NCI-H187 treated with DMSO at 0.1 percent for 48 hours (cell line): ENCODE measurements around the gene SSU72.
"Not testable (repeated sequence)": the region's sequence is repeated elsewhere in the genome, so short reads cannot be mapped to it uniquely, and the experiment has no call there.

ENCODE experiments used
- DNase-seq: peaks from one replicate; lab custom pipeline; 2025; lab: John Stamatoyannopoulos, UW

Gene SSU72

DNA sequence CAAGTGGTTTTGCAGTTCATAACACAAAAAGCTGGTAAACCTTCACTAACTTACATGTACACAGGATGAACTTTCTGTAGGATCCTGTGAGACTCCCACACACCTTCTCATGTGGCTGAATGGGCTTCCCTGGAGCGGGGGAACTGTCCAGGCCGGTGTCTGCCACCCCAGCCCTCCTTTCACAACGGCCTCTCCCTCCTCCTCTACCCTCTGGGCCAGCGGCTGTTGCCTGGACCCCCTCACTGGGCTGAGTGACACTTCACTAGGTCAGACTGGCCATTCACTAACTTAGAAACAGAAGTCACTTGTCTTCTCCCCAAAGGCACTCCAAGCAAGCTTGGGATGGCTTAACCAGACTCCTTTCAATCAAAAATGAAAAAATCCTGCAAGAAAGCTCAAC lies 16.1 kb downstream of the SSU72 start:
- DNase-seq, result no peak

DNA sequence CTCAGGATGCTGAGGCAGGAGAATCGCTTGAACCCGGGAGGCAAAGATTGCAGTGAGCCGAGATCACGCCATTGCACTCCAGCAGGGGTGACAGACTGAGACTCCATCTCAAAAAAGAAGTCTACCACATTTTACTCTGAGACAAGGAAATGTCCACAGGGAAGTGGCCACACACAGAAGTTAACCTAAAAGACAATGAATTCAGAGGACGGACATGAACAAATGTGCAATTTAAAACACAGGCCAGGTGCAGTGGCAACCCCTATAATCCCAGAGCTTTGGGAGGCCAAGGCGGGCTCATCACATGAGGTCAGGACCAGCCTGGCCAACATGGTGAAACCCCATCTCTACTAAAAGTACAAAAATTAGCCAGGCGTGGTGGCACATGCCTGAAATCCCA lies 17.0 kb downstream of the SSU72 start:
- not testable (repeated sequence) for DNase-seq

DNA sequence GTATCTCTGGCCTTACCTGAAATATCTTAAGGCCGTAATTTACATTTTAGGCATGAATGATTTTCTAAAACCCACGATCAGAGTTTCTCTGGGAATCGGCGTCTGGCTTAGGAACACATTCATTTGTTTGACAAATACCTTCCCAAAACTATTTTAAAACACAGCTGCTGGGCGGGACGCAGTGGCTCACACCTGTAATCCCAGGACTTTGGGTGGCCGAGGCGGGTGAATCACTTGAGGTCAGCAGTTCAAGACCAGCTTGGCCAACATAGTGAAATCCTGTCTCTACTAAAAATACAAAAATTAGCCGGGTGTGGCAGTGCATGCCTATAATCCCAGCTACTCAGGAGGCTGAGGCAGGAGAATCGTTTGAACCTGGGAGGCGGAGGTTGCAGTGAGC lies 17.7 kb downstream of the SSU72 start:
- not testable (repeated sequence) for DNase-seq

DNA sequence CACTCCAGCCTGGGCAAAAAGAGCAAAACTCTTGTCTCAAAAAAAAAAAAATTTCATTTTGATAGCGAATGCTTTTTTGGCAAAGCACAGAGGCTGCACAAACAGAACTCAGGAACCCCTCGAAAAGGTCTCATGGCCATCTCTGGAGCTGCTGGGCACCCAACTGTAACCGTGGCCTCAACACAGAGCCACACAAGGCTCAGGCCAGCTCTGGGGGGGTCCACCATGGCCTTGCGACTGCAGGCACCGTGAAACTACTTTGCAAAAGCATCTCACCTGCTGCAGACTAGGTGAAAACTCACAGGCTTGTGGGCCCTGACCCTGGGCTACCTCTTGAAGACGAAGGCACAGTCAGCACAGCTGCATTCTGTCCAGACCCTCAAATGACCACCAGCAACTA lies 18.2 kb downstream of the SSU72 start:
- no peak for DNase-seq

DNA sequence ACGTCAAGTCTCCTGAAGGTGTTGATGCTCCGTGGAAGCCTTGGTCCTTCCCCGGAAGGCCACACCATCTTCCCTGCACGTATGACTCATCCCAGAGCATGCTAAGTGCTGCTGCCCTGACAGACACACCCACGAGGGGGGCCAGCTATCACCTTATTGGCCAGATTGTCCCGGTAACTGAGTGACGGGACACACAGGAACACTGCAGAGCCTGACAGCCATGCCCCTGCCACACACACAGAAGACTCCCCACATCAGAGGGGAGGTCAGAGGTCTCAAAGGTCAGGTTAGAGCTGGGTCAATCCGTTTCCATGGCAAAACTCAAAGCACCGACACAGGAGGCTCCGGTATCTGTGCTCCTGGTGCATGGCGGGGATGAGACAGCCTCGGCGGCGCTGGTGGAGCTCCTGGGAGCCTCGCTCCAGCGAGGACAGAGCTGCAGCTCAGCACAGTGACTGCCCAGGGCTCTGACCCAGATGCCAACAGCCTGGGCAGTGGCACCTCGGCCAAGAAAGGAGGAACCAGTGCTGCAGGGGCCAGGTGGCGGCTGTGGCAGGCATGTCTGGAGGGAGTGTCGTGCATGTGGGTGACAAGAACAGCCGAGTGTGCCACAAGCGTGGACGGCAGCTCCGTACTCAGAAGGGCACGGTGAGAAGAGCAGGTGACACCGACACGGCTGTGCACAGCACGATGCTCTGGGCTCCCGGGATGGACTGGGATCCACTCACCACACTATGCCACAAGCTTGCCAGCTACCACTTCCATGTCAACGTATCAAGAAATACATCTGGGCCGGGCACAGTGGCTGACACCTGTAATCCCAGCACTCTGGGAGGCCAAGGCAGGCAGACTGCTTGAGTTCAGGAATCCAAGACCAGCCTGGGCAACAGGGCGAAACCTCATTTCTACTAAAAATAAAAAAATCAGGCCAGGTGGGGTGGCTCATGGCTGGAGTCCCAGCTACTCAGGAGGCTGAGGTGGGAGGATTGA lies 19.4 kb downstream of the SSU72 start:
- DNase-seq, result no peak

DNA sequence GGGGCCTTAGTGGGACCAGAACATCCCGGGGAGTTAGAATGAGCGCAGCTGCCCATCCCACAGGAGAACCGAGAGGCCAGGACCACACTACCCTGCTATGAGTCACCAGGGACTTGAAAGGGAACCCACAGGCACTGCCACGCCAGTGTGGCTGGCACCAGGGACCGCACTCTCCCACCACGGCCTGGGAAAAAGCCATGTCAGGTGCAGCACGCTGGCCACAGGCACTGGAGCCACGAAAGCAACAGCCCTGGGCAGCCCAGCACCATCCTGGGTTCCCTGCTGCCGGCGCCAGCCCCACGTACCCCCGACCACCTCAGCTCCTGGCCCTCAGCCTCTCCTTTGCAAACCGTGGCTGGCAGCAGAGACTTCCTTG lies 20.1 kb downstream of the SSU72 start:
- DNase-seq, result no peak

DNA sequence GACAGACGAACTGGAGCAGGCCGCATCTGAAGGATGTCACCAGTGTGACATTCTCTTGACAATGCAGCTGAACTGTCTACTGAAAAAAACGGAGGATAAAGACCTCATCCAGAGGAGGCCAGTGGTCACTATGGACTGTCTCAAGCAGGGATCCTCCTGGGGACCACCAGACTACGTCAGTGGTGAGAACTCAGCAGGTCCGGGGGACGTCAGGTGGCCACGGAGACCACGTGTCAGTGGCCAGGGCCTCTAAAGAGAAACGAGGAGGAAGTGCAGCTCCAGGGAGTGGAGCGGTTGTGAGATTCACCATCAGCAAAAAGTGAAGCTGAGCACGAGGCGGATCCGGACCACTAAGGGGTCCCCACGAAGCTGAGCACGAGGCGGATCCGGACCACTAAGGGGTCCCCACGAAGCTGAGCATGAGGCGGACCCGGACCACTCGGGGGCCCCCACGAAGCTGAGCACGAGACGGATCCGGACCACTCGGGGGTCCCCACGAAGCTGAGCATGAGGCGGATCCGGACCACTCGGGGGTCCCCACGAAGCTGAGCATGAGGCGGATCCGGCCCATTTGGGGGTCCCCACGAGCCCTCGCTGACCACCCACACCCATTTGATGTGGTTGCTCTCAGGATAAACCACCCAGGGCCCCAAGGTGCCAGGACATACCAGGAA lies 20.7 kb downstream of the SSU72 start:
- DNase-seq, result no peak

DNA sequence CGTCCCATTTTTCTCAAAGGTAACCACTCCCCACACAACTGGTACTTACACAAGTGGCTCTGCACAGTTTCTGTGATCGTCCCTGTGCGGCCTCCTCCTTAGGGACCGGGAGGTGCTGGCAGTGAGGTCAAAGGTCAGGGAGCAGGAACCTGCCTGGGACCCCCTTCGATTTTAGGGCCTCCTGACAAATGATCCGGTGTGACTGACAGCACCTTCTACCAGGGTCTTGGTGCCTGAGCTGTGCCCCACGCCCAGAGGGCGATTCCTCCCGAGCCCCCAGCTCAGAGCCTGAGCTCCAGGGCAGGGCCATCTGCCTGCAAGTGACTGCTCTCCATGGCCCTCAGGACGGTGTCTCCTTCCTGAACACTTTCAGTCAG lies 22.4 kb downstream of the SSU72 start:
- DNase-seq, result no peak

DNA sequence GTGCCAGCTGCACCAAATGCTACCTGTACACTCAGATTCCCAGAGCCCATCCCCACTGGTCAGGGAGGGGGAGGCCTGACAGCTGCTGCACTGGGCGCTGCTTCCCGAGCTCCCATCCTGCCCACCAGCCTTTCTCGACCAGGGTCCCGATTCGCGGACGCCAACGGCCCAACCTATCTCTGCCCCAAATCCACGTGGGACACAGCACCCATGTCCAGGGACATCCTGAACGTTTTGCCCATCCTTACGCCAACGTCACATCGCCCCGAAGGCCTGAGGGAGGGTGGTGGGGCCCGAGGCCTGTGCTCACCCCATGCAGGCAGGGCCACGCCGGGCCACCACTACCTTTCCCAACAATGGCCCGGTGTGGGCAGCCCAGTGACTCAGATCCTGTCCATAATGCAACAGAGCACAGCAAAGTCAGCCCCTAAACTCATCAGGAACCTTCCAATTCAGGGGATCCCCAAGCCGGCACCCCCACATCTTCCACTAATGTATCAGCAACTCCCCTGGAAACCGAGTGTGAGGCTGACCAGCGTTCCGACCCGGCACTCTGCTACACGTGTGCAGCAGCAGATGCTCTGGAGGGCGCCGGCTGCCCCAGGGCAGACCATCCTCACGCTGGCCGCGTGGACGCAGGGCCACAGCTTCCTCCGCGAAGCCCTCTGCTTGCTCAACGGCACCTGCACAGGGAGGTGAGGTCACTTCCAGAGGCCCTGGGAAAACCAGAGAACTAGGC lies 23.0 kb downstream of the SSU72 start:
- DNase-seq, result no peak

DNA sequence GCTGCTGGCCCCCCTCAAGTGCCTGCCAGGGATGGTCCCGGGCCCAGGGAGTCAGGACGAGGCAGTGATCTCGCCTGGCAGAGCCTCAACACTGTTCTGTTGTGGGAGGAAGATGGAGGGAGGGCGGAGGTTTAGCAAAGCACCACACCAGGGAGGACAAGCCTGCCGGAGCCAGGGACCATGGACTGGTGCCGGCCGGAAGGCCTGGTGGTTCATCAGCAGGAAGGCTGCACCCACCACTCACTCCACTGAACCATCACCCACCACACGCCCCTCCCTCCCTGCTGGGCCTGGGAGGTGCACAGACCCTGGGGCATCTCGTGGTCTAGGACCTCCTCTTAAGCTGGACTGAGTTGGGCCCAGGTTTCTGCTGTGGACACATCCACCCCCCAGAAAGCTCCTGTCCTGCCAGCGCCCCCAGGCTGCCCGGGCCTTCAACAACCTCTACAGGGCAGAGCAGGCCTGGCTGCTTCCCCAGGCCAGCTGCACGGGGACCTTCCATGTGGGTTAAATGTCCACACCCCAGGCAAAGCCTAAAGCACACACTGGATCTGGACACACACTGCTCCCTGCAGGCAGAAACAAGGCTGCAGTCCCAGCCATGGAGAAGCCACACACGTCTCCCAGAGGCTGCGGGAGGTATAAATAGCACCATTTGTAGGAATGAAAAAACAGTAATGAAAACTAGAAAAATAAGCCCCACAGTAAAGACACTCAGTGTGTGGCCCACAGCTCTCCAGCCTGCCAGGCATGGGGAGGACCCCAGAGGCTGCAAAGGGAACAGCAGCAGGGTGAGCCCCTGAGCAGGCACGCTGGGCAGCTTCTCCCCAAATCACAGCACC lies 23.9 kb downstream of the SSU72 start:
- no peak for DNase-seq

DNA sequence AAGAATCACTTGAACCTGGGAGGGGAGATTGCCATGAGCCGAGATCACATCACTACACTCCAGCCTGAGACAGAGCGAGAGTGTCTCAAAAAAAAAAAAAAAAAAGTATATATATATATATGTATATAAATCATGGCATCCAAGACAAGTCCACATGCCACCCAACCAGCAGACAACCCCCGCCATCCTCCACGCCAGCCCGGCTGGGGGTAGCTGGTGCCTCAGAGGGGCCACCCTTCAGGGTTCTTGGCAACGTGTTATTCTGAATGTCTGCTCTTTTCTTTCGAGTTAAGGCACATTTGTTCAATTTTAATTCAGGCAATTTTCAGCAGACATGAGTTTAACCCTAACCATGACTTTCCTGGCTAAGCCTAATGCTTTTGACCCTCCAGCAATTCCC lies 24.6 kb downstream of the SSU72 start:
- DNase-seq, result no peak

DNA sequence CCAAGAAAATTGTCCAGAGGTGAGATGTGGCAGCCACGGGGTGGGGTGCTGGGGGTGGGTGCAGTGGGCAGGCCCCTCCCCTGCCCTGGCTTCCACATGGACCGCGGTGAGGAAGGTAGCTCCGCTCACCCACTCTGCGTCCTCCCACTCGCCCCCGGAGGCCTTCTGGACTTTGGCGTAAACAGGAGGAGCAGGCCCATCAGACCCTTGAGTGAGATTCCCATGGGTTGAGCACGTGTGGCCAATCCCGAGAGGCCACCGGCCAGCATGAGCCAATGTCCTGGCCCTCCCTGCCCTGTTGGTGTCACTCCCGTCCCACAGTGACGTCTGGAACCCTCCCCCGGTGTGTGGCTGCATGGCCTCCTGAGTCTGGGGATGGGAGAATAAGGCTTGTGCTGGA lies 26.1 kb downstream of the SSU72 start:
- DNase-seq, result no peak

DNA sequence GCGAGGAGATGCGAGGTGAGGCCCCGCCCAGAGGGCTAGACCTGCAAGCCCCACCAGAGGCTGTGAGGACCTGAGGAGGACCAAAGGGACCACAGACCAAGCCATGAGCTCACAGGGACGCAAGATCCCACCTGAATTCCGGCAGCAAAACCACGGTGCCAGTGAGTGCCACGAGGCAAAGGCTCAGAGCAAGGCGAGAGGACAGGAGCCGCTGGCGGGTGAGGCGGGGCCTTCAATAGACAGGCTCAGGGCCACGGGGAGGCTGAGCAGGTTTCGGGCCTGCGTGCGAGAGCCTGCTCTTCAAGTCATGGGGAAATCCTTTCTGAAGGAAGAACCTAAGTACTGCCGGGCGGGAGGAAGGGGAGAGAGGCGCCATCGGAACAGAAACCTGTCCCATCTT lies 27.2 kb downstream of the SSU72 start:
- no peak for DNase-seq

DNA sequence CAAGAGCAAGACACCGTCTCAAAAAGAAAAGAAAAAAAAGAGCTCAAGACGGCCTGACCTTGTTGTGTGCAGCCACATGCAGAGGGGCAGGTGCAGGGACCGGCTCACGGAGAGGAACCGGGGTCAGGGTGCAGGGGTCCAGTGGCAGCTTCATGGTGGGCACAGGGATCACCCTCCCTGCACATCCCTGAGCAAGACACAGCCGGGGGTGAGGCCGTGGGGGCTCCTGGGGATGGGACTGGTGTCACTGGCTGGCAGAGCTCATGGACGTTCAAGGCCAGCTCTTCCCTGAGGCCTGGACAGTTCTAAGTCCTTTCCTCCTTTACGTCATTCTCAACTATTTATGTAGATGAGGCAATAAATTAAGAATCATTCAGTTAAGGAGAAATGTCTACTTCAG lies 27.7 kb downstream of the SSU72 start:
- DNase-seq, result no peak

DNA sequence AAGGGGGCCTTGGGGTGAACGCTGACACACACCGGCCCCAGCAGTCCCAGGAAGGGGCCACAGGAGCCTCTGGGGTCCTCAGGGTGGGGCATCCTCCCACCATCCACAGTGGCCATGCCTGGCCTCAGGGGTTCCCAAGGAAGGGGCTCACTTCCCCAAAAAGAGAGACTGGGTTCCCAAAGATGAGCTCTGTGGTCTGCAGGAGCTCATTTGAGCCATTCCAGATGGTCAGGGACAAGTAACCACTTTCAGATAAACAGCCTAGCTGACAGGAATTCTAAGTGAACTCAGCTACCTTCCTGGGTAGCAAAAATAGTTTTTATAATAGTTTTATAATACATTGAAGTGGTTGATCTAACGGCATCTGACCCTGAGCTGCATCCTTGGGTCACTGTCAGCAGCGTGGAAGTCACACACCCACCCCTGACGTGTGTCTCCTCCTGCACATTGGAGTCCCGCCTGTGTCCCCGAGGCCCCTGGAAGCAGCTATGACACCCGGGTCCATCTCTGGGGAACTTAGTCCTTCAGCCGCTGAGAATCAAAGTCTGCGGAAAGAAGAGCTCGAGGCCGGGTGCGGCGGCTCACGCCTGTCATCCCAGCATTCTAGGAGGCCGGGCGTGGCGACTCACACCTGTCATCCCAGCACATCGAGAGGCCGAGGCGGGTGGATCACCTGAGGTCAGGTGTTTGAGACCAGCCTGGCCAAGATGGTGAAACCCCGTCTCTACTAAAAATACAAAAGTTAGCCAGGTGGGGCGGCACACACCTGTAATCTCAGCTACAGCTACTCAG lies 28.5 kb downstream of the SSU72 start:
- no peak for DNase-seq

DNA sequence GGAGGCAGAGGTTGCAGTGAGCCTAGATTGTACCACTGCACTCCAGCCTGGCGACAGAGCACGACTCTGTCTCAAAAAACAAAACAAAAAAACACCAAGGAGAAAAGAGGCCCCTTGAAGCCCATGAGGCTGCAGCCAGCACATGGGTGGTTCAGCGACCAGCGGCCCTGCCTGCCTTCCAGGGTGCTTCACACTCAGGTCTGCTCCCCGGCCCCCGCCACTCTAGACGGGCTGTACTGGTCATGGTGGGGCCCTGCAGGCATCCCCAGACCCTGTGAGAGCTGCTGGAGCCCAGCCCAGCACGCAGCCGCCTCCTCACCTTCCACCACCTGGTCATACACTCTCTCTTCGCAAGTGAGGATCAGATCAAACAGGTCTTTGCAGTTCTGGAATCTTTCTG lies 30.1 kb downstream of the SSU72 start:
- no peak for DNase-seq

DNA sequence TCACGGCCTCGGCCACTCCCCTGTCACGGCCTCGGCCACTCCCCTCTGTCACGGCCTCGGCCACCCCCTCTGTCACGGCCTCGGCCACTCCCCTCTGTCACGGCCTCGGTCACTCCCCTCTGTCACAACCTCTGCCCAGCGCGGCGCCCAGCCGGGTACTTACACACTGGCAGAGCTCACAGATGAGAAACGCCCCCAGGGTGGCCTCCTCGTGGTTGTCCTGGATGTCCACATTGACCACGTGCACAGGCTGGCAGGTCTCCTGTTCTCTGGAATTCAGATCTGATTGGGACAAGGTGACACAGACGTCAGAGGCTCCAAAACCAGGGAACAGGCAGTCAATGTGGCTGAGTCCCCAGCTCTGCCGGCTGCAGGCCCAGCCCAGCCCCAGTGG lies 31.0 kb downstream of the SSU72 start:
- no peak for DNase-seq

DNA sequence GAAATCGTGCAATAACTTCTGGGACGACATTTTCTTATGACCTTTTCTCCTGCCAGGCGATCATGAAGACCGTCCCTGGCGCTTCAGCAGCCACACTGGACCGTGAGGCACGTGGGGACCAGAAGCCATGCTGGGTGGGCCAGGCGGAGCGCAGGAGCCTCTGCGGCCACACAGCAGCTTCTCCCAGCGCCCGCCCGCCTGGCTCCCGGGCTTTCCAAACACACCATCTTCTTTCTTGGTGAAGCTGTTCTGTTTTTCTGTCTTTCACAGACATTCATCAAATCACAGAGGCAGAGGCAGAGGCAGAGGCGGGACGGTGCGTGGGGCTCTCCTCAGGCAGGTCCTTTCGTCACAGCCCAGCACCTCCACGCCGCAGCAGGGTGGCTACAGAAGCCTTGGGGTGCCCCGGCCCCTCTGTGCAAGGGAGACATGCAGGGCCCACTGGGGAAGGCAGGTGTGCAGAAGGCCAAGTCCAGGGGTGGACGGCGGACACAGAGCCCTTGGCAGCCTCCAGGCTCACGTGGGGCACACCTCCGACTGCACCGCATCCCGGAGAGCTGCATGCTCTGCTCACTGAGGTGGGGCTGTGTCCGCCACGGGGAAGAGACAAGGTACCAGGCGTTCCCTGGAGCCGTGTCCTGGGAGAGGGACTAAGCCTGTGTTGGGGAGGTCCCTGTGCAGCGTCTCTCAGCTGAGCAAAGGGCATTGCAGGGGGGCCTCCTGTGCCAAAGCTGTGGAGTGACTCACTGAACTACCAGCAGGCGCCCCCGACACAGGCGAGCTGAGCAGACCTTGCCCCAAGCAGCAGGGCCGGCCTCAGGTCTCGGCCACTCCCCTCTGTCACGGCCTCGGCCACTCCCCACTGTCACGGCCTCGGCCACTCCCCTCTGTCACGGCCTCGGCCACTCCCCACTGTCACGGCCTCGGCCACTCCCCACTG lies 31.6 kb downstream of the SSU72 start:
- no peak for DNase-seq

DNA sequence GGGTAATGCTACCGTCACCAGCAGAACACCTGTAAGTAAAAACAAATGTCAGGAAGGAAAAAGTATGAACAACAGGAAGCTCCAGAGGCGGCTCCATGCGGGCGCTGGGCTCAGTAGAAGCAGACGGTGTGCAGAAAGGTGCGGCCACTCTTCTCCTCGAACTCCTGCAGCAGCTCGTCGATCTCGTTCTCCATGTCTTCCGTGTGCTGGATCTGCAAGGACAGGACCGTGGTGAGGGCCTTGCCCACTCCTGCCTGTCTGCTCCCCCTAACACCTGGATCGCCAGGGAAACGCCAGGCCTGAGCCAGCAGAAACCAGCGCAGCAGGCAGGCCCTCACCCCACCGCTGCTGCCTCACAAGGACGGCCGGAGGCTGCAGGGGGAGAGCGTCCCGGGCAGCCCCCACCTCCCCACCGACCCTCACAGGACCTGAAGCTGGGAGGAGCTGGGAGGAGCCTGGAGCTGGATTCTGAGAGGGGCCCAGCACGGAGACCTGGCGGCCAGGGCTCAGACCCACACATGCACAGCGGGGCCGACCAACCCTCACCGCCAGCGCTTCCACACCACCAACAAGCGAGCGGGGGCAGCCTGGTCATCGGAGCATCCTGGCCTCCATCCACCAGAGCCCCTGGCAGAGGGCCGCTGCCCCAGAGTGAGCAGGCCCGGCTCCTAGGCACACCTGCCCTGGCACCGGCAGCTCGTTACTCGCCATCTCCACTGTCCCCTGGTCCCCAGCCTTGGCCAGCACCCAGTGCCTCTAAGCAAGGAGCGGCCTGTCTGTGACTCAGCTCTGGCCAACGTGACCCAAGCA lies 32.5 kb downstream of the SSU72 start:
- DNase-seq, result no peak
